Small intestine (tissue), 7 donors: ENCODE data around the gene CPAMD8. TPM values are rescaled to one million over a fixed set of nuclear protein-coding genes. Genes with fewer than 3 reads are reported as not detected.
"Not testable (repeated sequence)": the region's sequence is repeated elsewhere in the genome, so short reads cannot be mapped to it uniquely, and the experiment has no call there.

Experiments
- DNase-seq, 2 donors: peaks; one replicate each; pipeline versions ENCODE4 v3.0.0 to v3.0.0-alpha.2; 2013
- FAIRE-seq: peaks from 2 replicates; lab custom pipeline; 2012; peaks lifted over from hg19 to GRCh38; lab: Jason Lieb, UNC
- H3K27ac ChIP-seq, 3 donors: one replicate each; pipeline ENCODE4 v1.5.1; 2013; ENCODE audit warnings: low read length in 2 of 3, mild to moderate bottlenecking in 2 of 3, control low read depth in 1 of 3, inconsistent platforms in 1 of 3, low read depth in 1 of 3, moderate library complexity in 1 of 3
- H3K27me3 ChIP-seq, 3 donors: one replicate each; pipeline ENCODE4 v1.6.1; 2013; ENCODE audit warnings: low read length in 3 of 3, inconsistent platforms in 1 of 3; ENCODE audit not compliant: control insufficient read depth in 3 of 3, insufficient read depth in 3 of 3
- H3K36me3 ChIP-seq, 3 donors: one replicate each; pipeline ENCODE4 v1.6.1; 2013; ENCODE audit warnings: low read length in 3 of 3, inconsistent platforms in 1 of 3, low read depth in 1 of 3, mild to moderate bottlenecking in 1 of 3, moderate library complexity in 1 of 3; ENCODE audit not compliant: control insufficient read depth in 3 of 3, insufficient read depth in 2 of 3
- H3K4me1 ChIP-seq, 3 donors: one replicate each; pipeline ENCODE4 v1.6.1; 2013; ENCODE audit warnings: low read length in 2 of 3, inconsistent platforms in 1 of 3, low read depth in 1 of 3, mild to moderate bottlenecking in 1 of 3, moderate library complexity in 1 of 3; ENCODE audit not compliant: control insufficient read depth in 3 of 3, insufficient read depth in 2 of 3
- H3K4me3 ChIP-seq, 3 donors: one replicate each; pipeline ENCODE4 v1.5.1; 2013; ENCODE audit warnings: low read length in 3 of 3, control low read depth in 1 of 3, inconsistent platforms in 1 of 3, low read depth in 1 of 3, mild to moderate bottlenecking in 1 of 3, moderate library complexity in 1 of 3
- H3K9me3 ChIP-seq, 2 donors: one replicate each; pipeline ENCODE4 v1.6.1; 2013; ENCODE audit warnings: low read depth in 1 of 2, low read length in 1 of 2; ENCODE audit not compliant: control insufficient read depth in 2 of 2, insufficient read depth in 1 of 2
- WGBS, 3 donors: extraction: QIAGEN DNeasy Blood & Tissue Kit; methylation state at CpG; one replicate each; pipeline ENCODE4 v1.1.7; 2013; 5-methylcytosine and 5-hydroxymethylcytosine counted together
- polyA plus RNA-seq, 4 donors: library from polyadenylated mRNA; stranded (reverse) in 3 of 4; unstranded in 1 of 4; fragments of 200-250 nt in 3 of 4; fragments of 120-200 nt in 1 of 4; gene quantifications; one replicate each; pipeline versions ENCODE4 v1.2.1 to v1.2.3, GENCODE V29; 2013
- donor health status: healthy with polysubstance abuse.
- donor health status: control.
- donor health status: control.
- donor health status: Bipolar disorder and iron deficiency.
- donor health status: healthy.

Gene CPAMD8
- polyA plus RNA-seq, 4 donors, result 0.45 to 7.1 (median 3.1) TPM

DNA sequence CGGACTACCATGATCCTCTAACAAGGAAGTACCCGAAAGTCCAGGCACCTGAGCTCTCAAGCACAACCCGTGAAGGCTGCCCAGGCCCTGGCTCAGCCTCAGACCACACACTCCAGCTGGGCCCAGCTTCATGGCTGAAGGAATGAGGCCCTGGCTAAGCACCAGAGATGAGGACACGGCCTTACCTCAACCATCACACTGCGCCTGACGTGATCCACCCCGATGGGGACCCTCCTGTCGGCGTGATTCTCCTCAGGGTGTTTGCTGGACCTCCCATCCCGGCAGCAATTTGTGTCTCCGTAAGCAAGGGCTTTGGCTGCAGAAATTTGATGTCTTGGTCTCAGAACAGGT is 81.3 kb downstream of the CPAMD8 start:
- 83 to 89% (median 87%) methylated on average over 11 of the region's 11 CpGs for WGBS, 3 donors

DNA sequence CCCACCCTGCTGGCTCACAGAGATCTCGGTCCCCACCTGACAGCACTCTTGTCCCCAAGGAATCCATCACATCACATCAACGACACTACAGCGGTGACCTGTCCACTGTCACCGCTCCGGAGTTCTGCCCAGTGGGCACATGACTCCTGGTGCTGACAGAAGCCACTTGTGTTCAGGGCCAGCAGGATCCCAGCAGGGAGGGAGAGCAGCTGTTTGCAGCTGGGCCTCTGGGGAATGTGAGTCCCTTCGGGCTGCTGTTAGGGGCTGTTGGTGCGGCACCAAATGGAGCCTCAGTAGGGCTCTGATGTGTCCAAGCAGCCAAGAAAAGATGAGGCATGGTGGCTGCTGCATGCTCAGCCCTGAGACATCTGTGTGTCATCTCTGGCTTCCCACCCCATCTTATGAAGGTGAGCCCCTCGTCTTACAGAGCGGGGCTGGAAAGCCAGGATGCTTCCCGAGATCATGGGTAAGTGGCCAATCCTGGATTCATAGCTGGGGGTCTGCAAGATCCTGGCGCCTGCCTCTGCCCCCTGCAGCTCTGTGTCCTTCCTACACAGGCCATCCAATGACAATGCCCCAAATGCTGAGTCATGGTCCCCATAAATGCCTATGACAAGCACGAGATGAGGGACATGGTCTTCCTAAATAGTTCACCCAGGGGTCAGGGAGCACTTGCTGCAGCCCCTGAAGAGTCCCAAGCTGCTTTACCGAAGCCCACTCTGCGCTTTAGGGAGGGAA is 81.8 kb downstream of the CPAMD8 start:
- DNase-seq, result no peak
- Histone ChIP-seq H3K27ac (no peak overlapping the region), H3K36me3 (no peaks in the 10 kb centered on the region), H3K27me3 (no peaks in the 10 kb centered on the region), H3K9me3 (no peaks in the 10 kb centered on the region), H3K4me3 (no peak overlapping the region), H3K4me1 (no peaks in the 10 kb centered on the region)
- FAIRE-seq, result no peak
- 72 to 78% (median 75%) methylated on average over 14 of the region's 14 CpGs for WGBS, 3 donors

More for the DNA sequence above, 81.3 kb downstream of the CPAMD8 start:
- no peak for DNase-seq
- Histone ChIP-seq H3K4me3 (no peak overlapping the region), H3K27me3 (no peaks in the 10 kb centered on the region), H3K36me3 (no peaks in the 10 kb centered on the region), H3K27ac (no peak overlapping the region), H3K4me1 (no peaks in the 10 kb centered on the region), H3K9me3 (no peaks in the 10 kb centered on the region)
- no peak for FAIRE-seq

- Histone ChIP-seq H3K36me3 (no peaks in the 10 kb centered on the region), H3K4me3 (no peak overlapping the region), H3K27ac (no peak overlapping the region), H3K27me3 (no peaks in the 10 kb centered on the region), H3K9me3 (no peaks in the 10 kb centered on the region), H3K4me1 (no peaks in the 10 kb centered on the region)
- 82 to 88% (median 82%) methylated on average over 13 of the region's 13 CpGs for WGBS, 3 donors
- no peak for DNase-seq
- no peak for FAIRE-seq
Observed at GRCh38 chr19:16943942-16944625, 82.5 kb downstream of the CPAMD8 start.

DNA sequence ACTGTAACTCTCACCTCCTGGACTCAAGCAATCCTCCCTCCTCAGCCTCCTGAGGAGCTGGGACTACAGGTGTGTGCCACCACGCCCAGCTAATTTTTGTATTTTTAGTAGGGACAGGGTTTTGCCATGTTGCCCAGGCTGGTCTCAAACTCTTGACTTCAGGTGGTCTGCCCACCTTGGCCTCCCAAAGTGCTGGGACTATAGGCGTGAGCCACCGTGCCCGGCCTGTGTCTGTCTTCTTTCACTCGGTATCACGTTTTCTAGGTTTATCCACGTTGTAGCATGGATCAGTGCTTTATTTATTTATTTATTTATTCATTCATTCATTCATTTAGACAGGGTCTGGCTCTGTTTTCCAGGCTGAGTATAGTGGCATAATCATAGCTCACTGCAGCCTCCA is 83.5 kb downstream of the CPAMD8 start:
- not testable (repeated sequence) for H3K4me1 ChIP-seq, DNase-seq, H3K27me3 ChIP-seq, H3K36me3 ChIP-seq, H3K4me3 ChIP-seq, H3K27ac ChIP-seq, FAIRE-seq, H3K9me3 ChIP-seq
- WGBS, 3 donors, result 91 to 94% (median 93%) methylated on average over 7 of the region's 7 CpGs

GRCh38 chr19:16942583-16942982 is 84.0 kb downstream of the CPAMD8 start:
- WGBS, 3 donors, result 67 to 70% (median 67%) methylated on average over 6 of the region's 6 CpGs
- H3K27ac ChIP-seq, result no peak overlapping the region

GRCh38 chr19:16940626-16941025 is 86.0 kb downstream of the CPAMD8 start:
- H3K4me3 ChIP-seq, result no peak overlapping the region
- no peak for DNase-seq
- H3K9me3 ChIP-seq, result no peaks in the 10 kb centered on the region
- no peaks in the 10 kb centered on the region for H3K36me3 ChIP-seq
- no peak for FAIRE-seq
- H3K4me1 ChIP-seq, result no peaks in the 10 kb centered on the region
- no peaks in the 10 kb centered on the region for H3K27me3 ChIP-seq
- no peak overlapping the region for H3K27ac ChIP-seq
- WGBS, 3 donors, result 88 to 90% (median 88%) methylated on average over 9 of the region's 9 CpGs

More at GRCh38 chr19:16942583-16942982, 84.0 kb downstream of the CPAMD8 start:
- Histone ChIP-seq H3K4me1 (no peaks in the 10 kb centered on the region), H3K4me3 (no peak overlapping the region), H3K27me3 (no peaks in the 10 kb centered on the region), H3K36me3 (no peaks in the 10 kb centered on the region), H3K9me3 (no peaks in the 10 kb centered on the region)
- no peak for FAIRE-seq
- DNase-seq, result no peak

- DNase-seq, H3K4me3 ChIP-seq, FAIRE-seq, H3K27ac ChIP-seq, H3K36me3 ChIP-seq, H3K4me1 ChIP-seq, H3K27me3 ChIP-seq, H3K9me3 ChIP-seq: not testable (repeated sequence)
- 91 to 96% (median 91%) methylated on average over 7 of the region's 7 CpGs for WGBS, 3 donors
Observed at GRCh38 chr19:16940063-16940462, 86.5 kb downstream of the CPAMD8 start.

DNA sequence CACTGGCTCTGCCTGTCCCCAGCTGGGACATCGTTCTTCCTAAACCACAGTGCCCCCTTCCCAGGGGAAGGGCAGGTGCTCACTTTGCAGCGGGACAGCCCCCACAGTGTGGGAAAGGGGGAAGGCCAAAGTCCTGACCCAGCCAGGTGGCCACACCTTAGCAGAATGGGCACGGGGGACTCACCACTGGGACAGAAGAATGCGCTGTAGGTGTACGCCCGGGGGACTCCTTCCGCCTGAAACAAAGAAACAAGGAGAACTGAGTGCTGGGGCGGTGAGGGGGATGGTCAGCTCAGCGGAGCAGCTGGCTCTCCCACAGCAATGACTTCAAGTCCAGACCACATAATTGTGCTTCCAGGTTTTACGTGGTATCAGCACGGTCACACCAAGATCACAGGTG is 88.4 kb downstream of the CPAMD8 start:
- 63 to 88% (median 82%) methylated on average over 11 of the region's 11 CpGs for WGBS, 3 donors
- no peak for DNase-seq
- H3K4me1 ChIP-seq, result no peaks in the 10 kb centered on the region

More for the DNA sequence above, 88.4 kb downstream of the CPAMD8 start:
- H3K27me3 ChIP-seq, result no peaks in the 10 kb centered on the region
- no peaks in the 10 kb centered on the region for H3K36me3 ChIP-seq
- peaks cover 0 to 3% of the 10 kb centered on the region in 2 donors for H3K9me3 ChIP-seq
- no peak for FAIRE-seq
- H3K4me3 ChIP-seq, result no peak overlapping the region
- no peak overlapping the region for H3K27ac ChIP-seq
